Measurements from ENCODE around the gene RPUSD1.

Gene RPUSD1

GRCh38 chr16:763369-764183 lies 24.6 kb downstream of the RPUSD1 start:
- no peak for DNase-seq
- Histone ChIP-seq H3K4me1 (ENCODE audit: control extremely low read depth in 1 of 4, control insufficient read depth in 4 of 4, insufficient read depth in 4 of 4, low read length in 3 of 4) (peaks cover 0 to 7% (median 2%) of the 10 kb centered on the region in 4 experiments), H3K36me3 (ENCODE audit: control insufficient read depth in 4 of 4, insufficient read depth in 4 of 4, low read length in 3 of 4) (no peaks in the 10 kb centered on the region), H3K4me3 (ENCODE audit: control insufficient read depth in 1 of 7, extremely low read depth in 1 of 7, insufficient read depth in 4 of 7, low read depth in 2 of 7, low read length in 6 of 7) (no peak overlapping the region), H3K27me3 (replicated peaks in 2 of 5; ENCODE audit: control insufficient read depth in 4 of 5, insufficient read depth in 5 of 5, low read length in 4 of 5) (no peaks in the 10 kb centered on the region), H3K27ac (ENCODE audit: insufficient read depth in 1 of 2, low read depth in 1 of 2, low read length in 2 of 2, poor library complexity in 1 of 2, severe bottlenecking in 2 of 2) (no peak overlapping the region), H3K9me3 (ENCODE audit: control extremely low read depth in 1 of 5, control insufficient read depth in 4 of 5, insufficient read depth in 2 of 5, low read depth in 1 of 5, low read length in 4 of 5) (no peaks in the 10 kb centered on the region)
- POLR2A ChIA-PET, result no interaction called here
- WGBS (ENCODE audit: insufficient coverage), result 95% methylated on average over 14 of the region's 21 CpGs
- CTCF ChIA-PET, result interaction anchor here (1.0 kb wide), 1 partner anchor 22 kb away, joined by 4 read pairs; no protein-coding TSS in a partner anchor

GRCh38 chr16:762595-763268 lies 25.4 kb downstream of the RPUSD1 start:
- no peak for DNase-seq
- ChIA-PET POLR2A (no interaction called here), CTCF (interaction anchor here (0.7 kb wide), 1 partner anchor 25 kb away, joined by 3 read pairs; no protein-coding TSS in a partner anchor)
- Histone ChIP-seq H3K4me1 (ENCODE audit: control extremely low read depth in 1 of 4, control insufficient read depth in 4 of 4, insufficient read depth in 4 of 4, low read length in 3 of 4) (peaks cover 0 to 10% (median 5%) of the 10 kb centered on the region in 4 experiments), H3K27me3 (replicated peaks in 2 of 5; ENCODE audit: control insufficient read depth in 4 of 5, insufficient read depth in 5 of 5, low read length in 4 of 5) (no peaks in the 10 kb centered on the region), H3K36me3 (ENCODE audit: control insufficient read depth in 4 of 4, insufficient read depth in 4 of 4, low read length in 3 of 4) (no peaks in the 10 kb centered on the region), H3K4me3 (ENCODE audit: control insufficient read depth in 1 of 7, extremely low read depth in 1 of 7, insufficient read depth in 4 of 7, low read depth in 2 of 7, low read length in 6 of 7) (no peak overlapping the region), H3K9me3 (ENCODE audit: control extremely low read depth in 1 of 5, control insufficient read depth in 4 of 5, insufficient read depth in 2 of 5, low read depth in 1 of 5, low read length in 4 of 5) (no peaks in the 10 kb centered on the region), H3K27ac (ENCODE audit: insufficient read depth in 1 of 2, low read depth in 1 of 2, low read length in 2 of 2, poor library complexity in 1 of 2, severe bottlenecking in 2 of 2) (no peak overlapping the region)
- 96% methylated on average over 11 of the region's 17 CpGs for WGBS (ENCODE audit: insufficient coverage)

- POLR2A ChIA-PET, result no interaction called here
- Histone ChIP-seq H3K36me3 (ENCODE audit: control insufficient read depth in 4 of 4, insufficient read depth in 4 of 4, low read length in 3 of 4) (no peaks in the 10 kb centered on the region), H3K9me3 (ENCODE audit: control extremely low read depth in 1 of 5, control insufficient read depth in 4 of 5, insufficient read depth in 2 of 5, low read depth in 1 of 5, low read length in 4 of 5) (no peaks in the 10 kb centered on the region), H3K4me1 (ENCODE audit: control extremely low read depth in 1 of 4, control insufficient read depth in 4 of 4, insufficient read depth in 4 of 4, low read length in 3 of 4) (peaks cover 0 to 14% (median 9%) of the 10 kb centered on the region in 4 experiments), H3K27ac (ENCODE audit: insufficient read depth in 1 of 2, low read depth in 1 of 2, low read length in 2 of 2, poor library complexity in 1 of 2, severe bottlenecking in 2 of 2) (no peak overlapping the region), H3K27me3 (replicated peaks in 2 of 5; ENCODE audit: control insufficient read depth in 4 of 5, insufficient read depth in 5 of 5, low read length in 4 of 5) (no peaks in the 10 kb centered on the region), H3K4me3 (ENCODE audit: control insufficient read depth in 1 of 7, extremely low read depth in 1 of 7, insufficient read depth in 4 of 7, low read depth in 2 of 7, low read length in 6 of 7) (no peak overlapping the region)
- no peak for DNase-seq
- CTCF ChIA-PET, result interaction anchor here (0.7 to 1.6 kb wide), 3 partner anchors 11 to 24 kb away, joined by 3 to 7 read pairs (median 3); no protein-coding TSS in a partner anchor
- WGBS (ENCODE audit: insufficient coverage), result 94% methylated on average over 18 of the region's 22 CpGs
These were observed 26.3 kb downstream of the RPUSD1 start for GRCh38 chr16:761625-762513.

- no peak within 1 kb of the TSS for H3K27ac ChIP-seq (ENCODE audit: insufficient read depth in 1 of 2, low read depth in 1 of 2, low read length in 2 of 2, poor library complexity in 1 of 2, severe bottlenecking in 2 of 2)
- no peak for DNase-seq
- H3K4me1 ChIP-seq (ENCODE audit: control extremely low read depth in 1 of 4, control insufficient read depth in 4 of 4, insufficient read depth in 4 of 4, low read length in 3 of 4), result peaks cover 0 to 15% (median 11%) of the 10 kb centered on the region in 4 experiments
- CTCF ChIA-PET, result interaction anchor here (1.0 to 1.6 kb wide), 3 partner anchors 10 to 24 kb away, joined by 3 to 7 read pairs (median 3); no protein-coding TSS in a partner anchor
- H3K27me3 ChIP-seq (replicated peaks in 2 of 5; ENCODE audit: control insufficient read depth in 4 of 5, insufficient read depth in 5 of 5, low read length in 4 of 5), result no peaks in the 10 kb centered on the region
- POLR2A ChIA-PET, result no interaction called here
- no peaks in the 10 kb centered on the region for H3K36me3 ChIP-seq (ENCODE audit: control insufficient read depth in 4 of 4, insufficient read depth in 4 of 4, low read length in 3 of 4)
- WGBS (ENCODE audit: insufficient coverage), result 94% methylated on average over 33 of the region's 37 CpGs
- peaks cover 0 to 3% (median 0%) of the 10 kb centered on the region in 5 experiments for H3K9me3 ChIP-seq (ENCODE audit: control extremely low read depth in 1 of 5, control insufficient read depth in 4 of 5, insufficient read depth in 2 of 5, low read depth in 1 of 5, low read length in 4 of 5)
- no peak within 1 kb of the TSS for H3K4me3 ChIP-seq (ENCODE audit: control insufficient read depth in 1 of 7, extremely low read depth in 1 of 7, insufficient read depth in 4 of 7, low read depth in 2 of 7, low read length in 6 of 7)
These were observed 27.4 kb downstream of the RPUSD1 start, which contains the start of gene MSLN for GRCh38 chr16:760545-761343. Gene MSLN (plus strand): TSS chr16:760734. CDS start chr16:762681, 1,947 bp downstream.

- CTCF ChIA-PET, result interaction anchor here (0.9 to 1.5 kb wide), 5 partner anchors 9 to 50 kb away, joined by 3 to 7 read pairs (median 3); no protein-coding TSS in a partner anchor
- Histone ChIP-seq H3K36me3 (ENCODE audit: control insufficient read depth in 4 of 4, insufficient read depth in 4 of 4, low read length in 3 of 4) (no peaks in the 10 kb centered on the region), H3K4me3 (ENCODE audit: control insufficient read depth in 1 of 7, extremely low read depth in 1 of 7, insufficient read depth in 4 of 7, low read depth in 2 of 7, low read length in 6 of 7) (no peak overlapping the region), H3K27me3 (replicated peaks in 2 of 5; ENCODE audit: control insufficient read depth in 4 of 5, insufficient read depth in 5 of 5, low read length in 4 of 5) (no peaks in the 10 kb centered on the region), H3K9me3 (ENCODE audit: control extremely low read depth in 1 of 5, control insufficient read depth in 4 of 5, insufficient read depth in 2 of 5, low read depth in 1 of 5, low read length in 4 of 5) (peaks cover 0 to 3% (median 0%) of the 10 kb centered on the region in 5 experiments), H3K4me1 (ENCODE audit: control extremely low read depth in 1 of 4, control insufficient read depth in 4 of 4, insufficient read depth in 4 of 4, low read length in 3 of 4) (peaks cover 0 to 22% (median 17%) of the 10 kb centered on the region in 4 experiments), H3K27ac (ENCODE audit: insufficient read depth in 1 of 2, low read depth in 1 of 2, low read length in 2 of 2, poor library complexity in 1 of 2, severe bottlenecking in 2 of 2) (no peak overlapping the region)
- POLR2A ChIA-PET, result no interaction called here
- DNase-seq, result no peak
- 98% methylated on average over 11 of the region's 15 CpGs for WGBS (ENCODE audit: insufficient coverage)
These were observed 28.1 kb downstream of the RPUSD1 start for GRCh38 chr16:760065-760464.

Data from common myeloid progenitor, CD34-positive (primary cell).